ENCODE data around the gene C17orf113. TPM values are rescaled to one million over a fixed set of nuclear protein-coding genes. Genes with fewer than 3 reads are reported as not detected.

Gene C17orf113
- total and polyA plus RNA-seq, 10 donors = 0.35 to 1.6 (median 0.63) TPM

DNA sequence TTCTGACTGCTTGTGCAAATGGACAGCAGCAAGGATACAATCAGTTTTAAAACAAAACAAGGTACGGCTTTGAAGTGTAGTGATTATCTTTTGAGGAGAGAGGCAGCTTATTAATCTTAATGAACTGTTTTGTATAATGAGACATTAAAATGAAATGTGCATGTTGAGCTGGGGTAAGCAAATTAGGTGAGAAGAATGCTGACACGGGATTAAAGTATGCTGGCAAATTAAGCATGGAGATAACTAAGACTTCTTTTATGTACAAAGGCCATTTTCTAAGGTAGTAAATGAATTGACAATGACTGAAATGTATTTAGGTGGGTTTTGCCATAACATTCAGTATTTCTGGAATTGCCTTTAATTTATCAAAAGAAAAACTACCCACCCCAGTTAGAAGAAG is 51.9 kb downstream of the C17orf113 start:
- Histone ChIP-seq H3K4me3 (no peak overlapping the region), H3K27ac (no peak overlapping the region), H3K36me3 (peaks cover 2 to 100% (median 84%) of the 10 kb centered on the region in 6 donors), H3K9me3 (no peaks in the 10 kb centered on the region), H3K27me3 (replicated peaks in 1 of 7) (no peaks in the 10 kb centered on the region), H3K4me1 (peaks cover 2 to 63% (median 35%) of the 10 kb centered on the region in 6 donors)
- WGBS, 5 donors = 38 to 46% (median 41%) methylated on average over 2 of the region's 2 CpGs
- intact Hi-C loops (cut with DNase I; ENCODE audit: low total_unique reads) = no loop called here
- no peak for DNase-seq
- TF ChIP-seq POLR2AphosphoS5 (IDR thresholded peaks at IDR 0.05) (no peak), POLR2A (IDR thresholded peaks at IDR 0.05) (no peak)
- TF ChIP-seq, protein P1, sequence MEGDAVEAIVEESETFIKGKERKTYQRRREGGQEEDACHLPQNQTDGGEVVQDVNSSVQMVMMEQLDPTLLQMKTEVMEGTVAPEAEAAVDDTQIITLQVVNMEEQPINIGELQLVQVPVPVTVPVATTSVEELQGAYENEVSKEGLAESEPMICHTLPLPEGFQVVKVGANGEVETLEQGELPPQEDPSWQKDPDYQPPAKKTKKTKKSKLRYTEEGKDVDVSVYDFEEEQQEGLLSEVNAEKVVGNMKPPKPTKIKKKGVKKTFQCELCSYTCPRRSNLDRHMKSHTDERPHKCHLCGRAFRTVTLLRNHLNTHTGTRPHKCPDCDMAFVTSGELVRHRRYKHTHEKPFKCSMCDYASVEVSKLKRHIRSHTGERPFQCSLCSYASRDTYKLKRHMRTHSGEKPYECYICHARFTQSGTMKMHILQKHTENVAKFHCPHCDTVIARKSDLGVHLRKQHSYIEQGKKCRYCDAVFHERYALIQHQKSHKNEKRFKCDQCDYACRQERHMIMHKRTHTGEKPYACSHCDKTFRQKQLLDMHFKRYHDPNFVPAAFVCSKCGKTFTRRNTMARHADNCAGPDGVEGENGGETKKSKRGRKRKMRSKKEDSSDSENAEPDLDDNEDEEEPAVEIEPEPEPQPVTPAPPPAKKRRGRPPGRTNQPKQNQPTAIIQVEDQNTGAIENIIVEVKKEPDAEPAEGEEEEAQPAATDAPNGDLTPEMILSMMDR (IDR thresholded peaks at IDR 0.05 in 8 of 11, conservative IDR thresholded peaks at IDR 0.05 in 3 of 11) = no peak

DNA sequence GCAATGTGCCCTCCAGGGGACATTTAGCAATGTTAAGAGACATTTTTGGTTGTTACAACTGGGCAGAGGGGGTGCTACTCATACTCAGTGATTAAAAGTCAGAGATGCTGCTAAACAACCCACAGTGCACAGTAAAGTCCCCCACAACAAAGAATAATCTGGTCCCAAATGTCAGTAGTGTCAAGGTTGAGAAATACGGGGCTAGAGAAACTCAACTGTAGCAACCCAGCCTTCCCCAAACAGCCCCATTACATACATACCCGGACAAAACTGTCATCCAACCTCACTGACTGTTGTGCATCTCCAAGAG is 53.6 kb downstream of the C17orf113 start:
- no peaks in the 10 kb centered on the region for H3K27me3 ChIP-seq (replicated peaks in 1 of 7)
- no peak for TF ChIP-seq POLR2A (IDR thresholded peaks at IDR 0.05)
- no peak for TF ChIP-seq POLR2AphosphoS5 (IDR thresholded peaks at IDR 0.05)
- TF ChIP-seq, protein P1 (IDR thresholded peaks at IDR 0.05 in 8 of 11, conservative IDR thresholded peaks at IDR 0.05 in 3 of 11) = no peak
- WGBS, 5 donors = 78 to 98% (median 85%) methylated on average over 2 of the region's 2 CpGs
- H3K9me3 ChIP-seq = no peaks in the 10 kb centered on the region
- DNase-seq = no peak
- peaks cover 2 to 100% (median 91%) of the 10 kb centered on the region in 6 donors for H3K36me3 ChIP-seq
- intact Hi-C loops (cut with DNase I; ENCODE audit: low total_unique reads) = no loop called here
- H3K4me1 ChIP-seq = peaks cover 0 to 46% (median 20%) of the 10 kb centered on the region in 6 donors
- peak overlapping the region in 6 of 8 donors; percentile 46 to 75 (median 58) for H3K27ac ChIP-seq
- H3K4me3 ChIP-seq = no peak overlapping the region

DNA sequence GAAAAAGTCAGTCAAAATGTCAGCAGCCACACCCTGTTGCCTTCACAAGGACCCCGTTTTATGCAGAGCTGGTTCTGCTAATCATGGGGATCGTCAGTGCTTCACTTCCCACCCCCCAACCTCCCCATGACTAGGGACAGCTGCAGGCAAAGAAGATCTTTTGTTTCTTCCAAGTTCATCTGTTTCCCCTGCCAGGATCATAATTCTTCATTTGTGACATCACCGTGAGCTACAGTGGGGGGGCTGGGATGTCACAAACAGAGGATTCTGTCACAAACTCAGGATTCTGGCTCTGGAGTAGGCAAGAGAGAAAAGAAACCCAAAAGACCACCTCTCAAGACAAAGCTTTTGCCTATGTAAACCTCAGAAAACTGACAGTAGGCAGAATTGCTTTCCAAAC is 57.8 kb downstream of the C17orf113 start:
- Histone ChIP-seq H3K4me3 (no peak overlapping the region), H3K36me3 (peaks cover 5 to 100% (median 98%) of the 10 kb centered on the region in 6 donors), H3K4me1 (peaks cover 0 to 23% (median 8%) of the 10 kb centered on the region in 6 donors), H3K27ac (peak overlapping the region in 1 of 8 donors; percentile 4), H3K9me3 (no peaks in the 10 kb centered on the region), H3K27me3 (replicated peaks in 1 of 7) (no peaks in the 10 kb centered on the region)
- no peak for TF ChIP-seq POLR2A (IDR thresholded peaks at IDR 0.05)
- TF ChIP-seq, protein P1 (IDR thresholded peaks at IDR 0.05 in 8 of 11, conservative IDR thresholded peaks at IDR 0.05 in 3 of 11) = no peak
- no peak for TF ChIP-seq POLR2AphosphoS5 (IDR thresholded peaks at IDR 0.05)
- no peak for DNase-seq
- intact Hi-C loops (cut with DNase I; ENCODE audit: low total_unique reads) = no loop called here
- 86 to 95% (median 89%) methylated on average over 3 of the region's 3 CpGs for WGBS, 5 donors

DNA sequence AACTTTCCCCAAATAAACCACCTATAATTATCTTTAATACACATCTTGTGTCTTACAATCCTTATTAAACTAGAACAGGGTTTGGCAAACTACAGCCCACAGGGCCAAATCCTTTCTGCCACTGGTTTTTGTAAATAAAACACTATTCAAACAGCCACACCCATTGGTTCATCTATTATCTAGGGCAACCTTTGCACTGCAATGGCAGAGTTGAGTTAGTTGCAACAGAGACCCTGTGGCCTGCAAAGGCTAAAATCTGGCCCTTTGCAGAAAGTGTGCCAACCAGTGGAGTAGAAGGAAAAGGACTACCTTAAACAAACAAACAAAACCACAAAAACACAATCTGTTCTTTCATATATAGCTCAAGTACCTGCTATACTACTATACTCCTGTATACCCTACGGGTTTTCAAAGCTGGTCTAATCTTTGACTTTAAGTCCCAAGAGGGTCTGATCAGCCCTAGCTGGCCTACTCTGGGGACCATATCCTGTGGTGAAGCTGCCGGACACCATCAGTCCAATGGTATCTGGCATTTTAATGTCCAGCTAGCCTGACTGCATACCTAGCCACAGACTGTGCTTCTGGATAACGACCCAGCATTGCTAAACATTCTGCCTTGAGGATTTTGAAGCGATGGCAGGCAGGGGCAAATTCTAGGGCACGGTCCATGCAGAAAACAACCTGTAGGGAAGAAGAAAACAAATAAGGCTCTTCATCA is 60.5 kb downstream of the C17orf113 start:
- Histone ChIP-seq H3K9me3 (no peaks in the 10 kb centered on the region), H3K4me3 (no peak overlapping the region), H3K27me3 (replicated peaks in 1 of 7) (no peaks in the 10 kb centered on the region), H3K36me3 (peaks cover 7 to 100% (median 96%) of the 10 kb centered on the region in 6 donors), H3K27ac (no peak overlapping the region), H3K4me1 (peaks cover 0 to 2% (median 0%) of the 10 kb centered on the region in 6 donors)
- no peak for TF ChIP-seq POLR2AphosphoS5 (IDR thresholded peaks at IDR 0.05)
- TF ChIP-seq, protein P1 (IDR thresholded peaks at IDR 0.05 in 8 of 11, conservative IDR thresholded peaks at IDR 0.05 in 3 of 11) = no peak
- 78 to 98% (median 95%) methylated on average over 5 of the region's 5 CpGs for WGBS, 5 donors
- intact Hi-C loops (cut with DNase I; ENCODE audit: low total_unique reads) = no loop called here
- DNase-seq = no peak

Measured in spleen (tissue), 11 donors.